Mesenchymal stem cell (in vitro differentiated cells and primary cell): ENCODE measurements around the gene MED15.
A peak's percentile ranks its signal among the peaks of the same experiment; 100 is the strongest.

ENCODE experiments used
- DNase-seq: peaks from one replicate; pipeline ENCODE4 v3.0.0-alpha.2; 2013
- H2AFZ ChIP-seq: one replicate; pipeline ENCODE4 v1.6.1; 2013; ENCODE audit warnings: low read depth, mild to moderate bottlenecking, control low read depth, inconsistent platforms, low read length, moderate library complexity
- H2AK5ac ChIP-seq: 2 replicates; pipeline ENCODE4 v1.6.1; 2013; ENCODE audit warnings: low read length, moderate library complexity, mild to moderate bottlenecking, inconsistent platforms; ENCODE audit not compliant: severe bottlenecking
- H2BK120ac ChIP-seq: one replicate; pipeline ENCODE4 v1.6.1; 2013; ENCODE audit warnings: low read depth, mild to moderate bottlenecking, inconsistent platforms, low read length, moderate library complexity
- H2BK12ac ChIP-seq, 2 experiments: one replicate each; pipeline ENCODE4 v1.6.1; 2013; ENCODE audit warnings: inconsistent platforms in 2 of 2, low read length in 2 of 2, mild to moderate bottlenecking in 2 of 2, moderate library complexity in 2 of 2, control low read depth in 1 of 2
- H2BK15ac ChIP-seq: one replicate; pipeline ENCODE4 v1.6.1; 2013; ENCODE audit warnings: mild to moderate bottlenecking, low read depth, inconsistent platforms; ENCODE audit not compliant: poor library complexity, severe bottlenecking
- H2BK5ac ChIP-seq: 2 replicates; pipeline ENCODE4 v1.6.1; 2013; ENCODE audit warnings: low read depth, mild to moderate bottlenecking, low read length, control low read depth, inconsistent platforms; ENCODE audit not compliant: poor library complexity, severe bottlenecking
- H3K14ac ChIP-seq, 2 experiments: one replicate each; pipeline ENCODE4 v1.6.1; 2013; ENCODE audit warnings: inconsistent platforms in 2 of 2, low read length in 2 of 2, control low read depth in 1 of 2, mild to moderate bottlenecking in 1 of 2, moderate library complexity in 1 of 2
- H3K18ac ChIP-seq, 2 experiments: one replicate each; pipeline ENCODE4 v1.6.1; 2013; ENCODE audit warnings: inconsistent platforms in 2 of 2, low read length in 2 of 2, control low read depth in 1 of 2, low read depth in 1 of 2, mild to moderate bottlenecking in 1 of 2
- H3K23ac ChIP-seq, 2 experiments: one replicate each; pipeline ENCODE4 v1.6.1; 2013; ENCODE audit warnings: inconsistent platforms in 2 of 2, low read length in 2 of 2, mild to moderate bottlenecking in 2 of 2, moderate library complexity in 2 of 2, control low read depth in 1 of 2
- H3K27ac ChIP-seq: 2 replicates; pipeline ENCODE4 v1.5.1; 2013; ENCODE audit warnings: mild to moderate bottlenecking, moderate library complexity, low read length, control low read depth, inconsistent platforms; ENCODE audit not compliant: poor library complexity, severe bottlenecking
- H3K27me3 ChIP-seq, 2 experiments: 2 replicates each; pipeline versions ENCODE4 v1.6.1 to v1.7.0; 2013; ENCODE audit warnings: low read length in 2 of 2, mild to moderate bottlenecking in 2 of 2, moderate library complexity in 2 of 2, control low read depth in 1 of 2, inconsistent platforms in 1 of 2; ENCODE audit not compliant: control insufficient read depth in 1 of 2, insufficient read depth in 1 of 2
- H3K36me3 ChIP-seq, 2 experiments: 2 replicates each; pipeline versions ENCODE4 v1.6.1 to v1.7.0; 2013; ENCODE audit warnings: low read length in 2 of 2, control low read depth in 1 of 2, inconsistent platforms in 1 of 2, low read depth in 1 of 2, mild to moderate bottlenecking in 1 of 2; ENCODE audit not compliant: insufficient read depth in 2 of 2, control insufficient read depth in 1 of 2
- H3K4ac ChIP-seq, 2 experiments: one replicate each; pipeline ENCODE4 v1.6.1; 2013; ENCODE audit warnings: inconsistent platforms in 2 of 2, low read length in 2 of 2, mild to moderate bottlenecking in 2 of 2, moderate library complexity in 2 of 2, control low read depth in 1 of 2, low read depth in 1 of 2
- H3K4me1 ChIP-seq: 2 replicates; pipeline ENCODE4 v1.6.1; 2013; ENCODE audit warnings: low read depth, low read length, control low read depth; ENCODE audit not compliant: control insufficient read depth, insufficient read depth
- H3K4me2 ChIP-seq: 2 replicates; pipeline ENCODE4 v1.6.1; 2013; ENCODE audit warnings: low read length, mild to moderate bottlenecking, inconsistent platforms; ENCODE audit not compliant: poor library complexity, severe bottlenecking
- H3K4me3 ChIP-seq, 2 experiments: 2 replicates each; pipeline versions ENCODE4 v1.5.1 to v1.7.0; 2013; ENCODE audit warnings: low read length in 2 of 2, mild to moderate bottlenecking in 2 of 2, control low read depth in 1 of 2, low read depth in 1 of 2; ENCODE audit not compliant: insufficient read depth in 1 of 2
- H3K79me1 ChIP-seq: replicated peaks from 2 replicates; pipeline ENCODE4 v1.6.1; 2013; ENCODE audit warnings: mild to moderate bottlenecking, control low read depth, low read length, inconsistent platforms; ENCODE audit not compliant: poor library complexity, severe bottlenecking
- H3K9ac ChIP-seq: 2 replicates; pipeline ENCODE4 v1.7.0; 2013; ENCODE audit warnings: mild to moderate bottlenecking, low read length, moderate library complexity
- H3K9me3 ChIP-seq: 2 replicates; pipeline ENCODE4 v1.7.0; 2013; ENCODE audit warnings: mild to moderate bottlenecking, low read length; ENCODE audit not compliant: control insufficient read depth
- H4K8ac ChIP-seq: one replicate; pipeline ENCODE4 v1.6.1; 2013; ENCODE audit warnings: inconsistent platforms, mild to moderate bottlenecking, low read length, moderate library complexity
- H4K91ac ChIP-seq: one replicate; pipeline ENCODE4 v1.6.1; 2013; ENCODE audit warnings: mild to moderate bottlenecking, low read length, inconsistent platforms
- WGBS: methylation state at CpG from one replicate; pipeline ENCODE4 v1.1.7; 2013; ENCODE audit warnings: mixed read lengths; 5-methylcytosine and 5-hydroxymethylcytosine counted together

The MED15 gene

GRCh38 chr22:20554824-20555223, 47.4 kb downstream of the MED15 start:
- no peak overlapping the region for H3K4me2 ChIP-seq
- peak overlapping the region; percentile 11 for H4K91ac ChIP-seq
- no peak overlapping the region for H3K4me3 ChIP-seq
- WGBS, result 99% methylated on average over 14 of the region's 14 CpGs
- H3K4me1 ChIP-seq, result peaks cover 60% of the 10 kb centered on the region
- H3K23ac ChIP-seq, result no peak overlapping the region
- no peak overlapping the region for H2BK5ac ChIP-seq
- H3K9me3 ChIP-seq, result peaks cover 5% of the 10 kb centered on the region
- peaks cover 16% of the 10 kb centered on the region for H3K79me1 ChIP-seq
- peak overlapping the region; percentile 0 for H2AK5ac ChIP-seq
- H3K36me3 ChIP-seq, result peaks cover 49 to 61% of the 10 kb centered on the region in 2 experiments
- H3K27ac ChIP-seq, result peak overlapping the region; percentile 98
- no peak overlapping the region for H2AFZ ChIP-seq
- H3K18ac ChIP-seq, result no peak overlapping the region
- no peak overlapping the region for H2BK120ac ChIP-seq
- no peak overlapping the region for H4K8ac ChIP-seq
- no peak overlapping the region for H3K9ac ChIP-seq
- H3K4ac ChIP-seq, result no peak overlapping the region
- no peaks in the 10 kb centered on the region for H3K27me3 ChIP-seq
- DNase-seq, result no peak
- H2BK12ac ChIP-seq, result peak overlapping the region in 1 of 2 experiments; percentile 38
- no peak overlapping the region for H3K14ac ChIP-seq
- no peak overlapping the region for H2BK15ac ChIP-seq

GRCh38 chr22:20558534-20558933, 51.1 kb downstream of the MED15 start:
- Histone ChIP-seq H3K4me1 (peaks cover 31% of the 10 kb centered on the region), H3K4me2 (no peak overlapping the region), H2BK5ac (no peak overlapping the region), H3K27ac (no peak overlapping the region), H4K8ac (no peak overlapping the region), H2BK12ac (no peak overlapping the region), H3K9me3 (peaks cover 5% of the 10 kb centered on the region), H2BK120ac (no peak overlapping the region), H3K79me1 (peaks cover 18% of the 10 kb centered on the region), H3K36me3 (peaks cover 53 to 88% of the 10 kb centered on the region in 2 experiments), H3K9ac (no peak overlapping the region), H3K4ac (no peak overlapping the region), H2AFZ (no peak overlapping the region), H3K18ac (no peak overlapping the region), H4K91ac (no peak overlapping the region), H3K4me3 (no peak overlapping the region), H2AK5ac (no peak overlapping the region), H3K23ac (no peak overlapping the region), H3K27me3 (no peaks in the 10 kb centered on the region), H3K14ac (no peak overlapping the region), H2BK15ac (no peak overlapping the region)
- DNase-seq, result no peak
- WGBS, result 98% methylated on average over 2 of the region's 2 CpGs

GRCh38 chr22:20559174-20559760, 51.9 kb downstream of the MED15 start:
- no peak for DNase-seq
- no peak overlapping the region for H2AFZ ChIP-seq
- no peak overlapping the region for H4K8ac ChIP-seq
- no peak overlapping the region for H3K4ac ChIP-seq
- H3K9me3 ChIP-seq, result peaks cover 5% of the 10 kb centered on the region
- H3K23ac ChIP-seq, result no peak overlapping the region
- no peak overlapping the region for H3K4me2 ChIP-seq
- no peak overlapping the region for H2AK5ac ChIP-seq
- no peaks in the 10 kb centered on the region for H3K27me3 ChIP-seq
- H4K91ac ChIP-seq, result no peak overlapping the region
- no peak overlapping the region for H3K27ac ChIP-seq
- H3K18ac ChIP-seq, result no peak overlapping the region
- H2BK12ac ChIP-seq, result no peak overlapping the region
- H3K14ac ChIP-seq, result no peak overlapping the region
- no peak overlapping the region for H3K9ac ChIP-seq
- peaks cover 26% of the 10 kb centered on the region for H3K4me1 ChIP-seq
- H3K79me1 ChIP-seq, result peaks cover 18% of the 10 kb centered on the region
- no peak overlapping the region for H2BK120ac ChIP-seq
- H3K36me3 ChIP-seq, result peaks cover 47 to 85% of the 10 kb centered on the region in 2 experiments
- no peak overlapping the region for H3K4me3 ChIP-seq
- no peak overlapping the region for H2BK15ac ChIP-seq
- no peak overlapping the region for H2BK5ac ChIP-seq
- 75% methylated on average over 4 of the region's 4 CpGs for WGBS

GRCh38 chr22:20560716-20561115, 53.3 kb downstream of the MED15 start:
- DNase-seq, result no peak
- no CpG with 5 or more reads among the region's 3 CpGs for WGBS
- H3K4me2 ChIP-seq, result no peak overlapping the region

More at GRCh38 chr22:20560716-20561115, 53.3 kb downstream of the MED15 start:
- no peak overlapping the region for H2AK5ac ChIP-seq
- no peak overlapping the region for H3K9ac ChIP-seq
- H3K36me3 ChIP-seq, result peaks cover 47 to 84% of the 10 kb centered on the region in 2 experiments
- H3K18ac ChIP-seq, result no peak overlapping the region
- H4K8ac ChIP-seq, result no peak overlapping the region
- no peak overlapping the region for H3K4ac ChIP-seq
- H3K9me3 ChIP-seq, result peaks cover 5% of the 10 kb centered on the region
- no peak overlapping the region for H4K91ac ChIP-seq
- H2BK5ac ChIP-seq, result no peak overlapping the region
- H3K23ac ChIP-seq, result no peak overlapping the region
- no peak overlapping the region for H2AFZ ChIP-seq
- no peak overlapping the region for H3K27ac ChIP-seq
- H2BK15ac ChIP-seq, result no peak overlapping the region
- no peak overlapping the region for H2BK12ac ChIP-seq
- H3K27me3 ChIP-seq, result no peaks in the 10 kb centered on the region
- peaks cover 20% of the 10 kb centered on the region for H3K79me1 ChIP-seq
- no peak overlapping the region for H3K14ac ChIP-seq
- no peak overlapping the region for H2BK120ac ChIP-seq
- peaks cover 25% of the 10 kb centered on the region for H3K4me1 ChIP-seq
- no peak overlapping the region for H3K4me3 ChIP-seq
